ENCODE results near the gene ILK.

Gene ILK

GRCh38 chr11:6606471-6607189 is 3.1 kb downstream of the ILK start:
- peak; percentile 91 for DNase-seq (ENCODE audit: low spot score)

DNA sequence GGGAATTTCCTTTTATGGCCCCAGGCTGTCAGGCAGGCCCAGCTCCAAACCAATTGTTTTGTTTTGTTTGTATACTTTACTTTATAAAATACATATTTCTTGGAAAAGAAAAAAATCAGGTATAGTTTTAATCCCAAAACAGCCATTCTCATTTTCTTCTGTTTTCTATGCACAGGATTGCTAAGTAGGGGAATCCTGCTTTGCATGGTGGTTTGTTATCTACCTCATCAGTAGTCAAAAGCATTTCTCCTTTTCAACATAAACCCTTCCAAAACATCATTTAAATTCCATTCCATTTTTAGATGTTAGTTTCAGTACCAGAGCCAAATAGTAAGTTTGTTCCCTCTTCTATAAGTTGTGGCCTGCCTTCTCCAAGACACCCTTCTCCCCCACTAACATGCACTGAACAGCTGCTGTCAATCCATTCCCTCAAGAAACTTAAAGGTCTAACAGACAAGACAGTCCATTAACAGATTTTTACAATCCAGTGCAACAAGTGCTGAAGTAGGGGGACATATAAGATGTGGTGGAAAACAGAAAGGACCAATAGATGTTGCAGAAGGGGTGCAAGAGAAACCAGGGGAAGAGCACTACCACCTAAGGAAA is 3.7 kb downstream of the ILK start:
- no peak for DNase-seq (ENCODE audit: low spot score)

GRCh38 chr11:6608011-6608410 is 4.4 kb downstream of the ILK start:
- DNase-seq (ENCODE audit: low spot score), result no peak

GRCh38 chr11:6608726-6609501 is 5.3 kb downstream of the ILK start:
- no peak for DNase-seq (ENCODE audit: low spot score)

- DNase-seq (ENCODE audit: low spot score), result no peak
These were observed 6.0 kb downstream of the ILK start for GRCh38 chr11:6609502-6610015.

- DNase-seq (ENCODE audit: low spot score), result no peak
These were observed 7.0 kb downstream of the ILK start for GRCh38 chr11:6610591-6610990.

DNA sequence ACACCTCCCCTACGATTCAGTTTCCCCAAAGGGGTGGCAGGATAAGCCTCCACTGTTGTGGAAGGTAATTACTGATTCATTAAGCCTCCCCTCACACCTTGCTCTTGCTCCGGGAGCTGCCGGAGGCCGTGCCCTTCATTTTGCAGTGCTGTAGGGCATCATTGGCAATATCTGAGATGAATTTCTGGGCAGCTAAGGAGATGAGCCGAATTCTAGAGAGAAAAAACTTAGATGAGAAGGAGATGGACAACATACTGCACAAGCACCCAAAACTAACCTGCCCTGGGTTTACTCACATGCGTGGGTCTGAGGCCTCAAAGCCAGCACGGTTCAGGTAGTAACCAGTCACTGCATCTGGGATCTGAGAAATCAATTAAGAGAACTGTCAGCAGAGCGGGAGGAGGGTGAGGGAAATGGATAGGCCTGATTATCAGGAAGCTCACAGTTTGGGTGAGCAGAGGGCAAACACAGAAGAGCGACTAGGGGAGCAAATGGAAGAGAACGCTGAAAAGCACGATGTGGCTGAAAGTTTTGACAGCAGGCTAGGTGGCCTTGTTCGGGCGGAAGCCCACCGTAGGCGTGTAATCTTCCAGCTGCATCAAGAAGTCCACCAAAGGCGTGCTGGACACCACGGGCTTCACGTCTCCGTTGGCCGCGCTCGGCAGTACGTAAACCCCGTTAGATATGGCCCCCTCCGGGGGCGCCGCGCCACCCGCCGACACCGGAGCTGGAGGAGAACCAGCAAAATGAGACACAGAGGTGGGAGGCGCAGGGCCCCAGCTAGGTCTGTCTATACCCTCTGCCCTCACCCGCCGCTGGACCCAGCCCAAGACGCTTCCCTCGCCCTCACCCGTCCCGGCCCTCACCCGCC is 7.8 kb downstream of the ILK start:
- DNase-seq (ENCODE audit: low spot score), result no peak

DNA sequence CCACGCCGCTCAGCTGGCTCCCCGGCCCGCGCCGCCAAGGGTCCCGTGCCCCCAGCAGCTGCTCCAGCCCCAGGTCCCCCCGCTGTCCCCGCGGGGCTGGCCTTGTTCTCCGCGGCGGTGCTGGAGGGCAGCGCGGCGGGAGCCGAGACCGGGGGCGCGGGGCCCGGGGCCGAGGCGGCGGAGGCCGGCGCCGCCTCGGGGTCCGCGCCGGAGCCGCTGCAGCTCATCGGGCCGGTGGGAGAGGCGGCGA is 8.3 kb downstream of the ILK start:
- no peak for DNase-seq (ENCODE audit: low spot score)

DNA sequence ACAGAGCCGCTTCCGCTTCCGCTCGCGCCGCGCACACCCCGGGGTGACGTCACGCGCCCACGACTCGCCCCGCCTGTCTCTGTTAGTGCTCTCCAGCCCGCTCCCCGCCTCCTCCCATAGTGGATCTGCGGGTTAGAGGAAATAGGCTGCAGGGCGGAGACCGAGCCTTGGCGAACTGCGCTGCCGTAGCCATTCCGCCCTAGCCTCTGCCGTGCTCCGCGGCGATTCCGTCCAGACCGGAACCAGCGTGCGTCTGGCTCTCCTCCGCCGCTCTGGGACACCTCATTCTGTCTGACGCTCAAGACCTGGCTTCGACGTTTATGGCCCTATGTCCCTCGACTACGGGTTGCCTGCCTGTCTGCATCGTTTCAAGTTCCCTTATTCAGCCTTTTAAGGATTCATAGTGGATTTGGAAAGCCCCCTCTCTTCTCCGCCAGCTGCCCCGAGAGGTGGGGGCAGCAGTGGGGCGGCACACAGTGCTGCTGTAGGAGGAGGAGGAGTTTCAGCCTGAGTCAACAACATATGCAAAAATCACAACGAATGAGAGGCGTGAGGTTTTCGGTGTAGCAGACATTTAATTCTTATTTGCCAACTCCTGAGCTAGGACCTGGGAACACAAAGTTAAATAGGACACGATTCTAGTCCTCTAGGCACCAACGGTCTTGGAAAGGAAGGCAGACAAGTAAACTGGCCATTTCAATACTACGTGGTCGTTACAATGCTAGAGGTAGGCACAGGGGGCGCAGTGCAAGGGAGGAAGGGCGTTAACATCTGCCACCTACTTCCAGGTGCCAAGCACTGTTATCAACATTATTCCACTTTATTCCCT is 8.9 kb downstream of the ILK start, which contains the start of gene TAF10:
TAF10 (minus strand) TSS at position 4 of the 829 bp plus-strand sequence. CDS start 27 bp downstream, outside the sequence.
- peak; percentile 80 for DNase-seq (ENCODE audit: low spot score)

DNA sequence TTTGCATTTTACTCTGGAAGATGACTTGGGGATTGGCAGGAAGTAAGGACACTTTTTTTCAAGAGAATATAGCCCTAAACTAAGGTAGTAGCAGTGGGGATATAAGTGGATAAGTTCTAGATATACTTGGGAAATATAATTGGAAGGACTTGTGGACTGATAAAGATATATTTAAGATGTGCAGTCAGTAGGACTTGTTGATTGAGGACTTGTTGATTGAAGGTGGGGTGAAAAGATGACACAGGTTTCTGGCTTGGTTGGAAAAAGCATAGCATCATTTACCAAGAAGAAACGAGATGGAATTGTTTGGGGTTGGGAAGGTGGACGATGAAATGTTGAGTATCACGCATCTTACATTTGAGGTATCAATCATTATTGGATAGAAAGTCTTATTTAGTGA is 9.9 kb downstream of the ILK start:
- DNase-seq (ENCODE audit: low spot score), result no peak

DNA sequence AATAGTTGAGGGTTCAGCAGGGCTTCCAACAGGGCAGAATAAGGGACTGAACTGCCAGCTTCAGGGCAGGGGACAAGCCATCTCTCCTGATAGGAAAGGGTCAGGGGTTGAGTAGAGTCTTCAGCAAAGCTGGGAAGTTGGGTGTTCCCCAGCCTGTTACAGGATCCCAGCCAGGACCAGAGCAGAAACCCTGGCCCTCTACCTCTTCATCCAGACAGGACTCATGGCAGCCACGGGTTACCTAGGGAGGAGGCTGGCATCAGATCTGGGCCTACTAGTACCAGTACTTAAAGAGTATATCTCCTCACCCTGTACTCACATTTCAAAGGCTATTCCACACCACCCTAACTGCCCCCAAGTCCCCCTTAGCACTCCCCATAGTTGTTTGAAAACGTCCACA is 10.9 kb downstream of the ILK start:
- DNase-seq (ENCODE audit: low spot score), result no peak

GRCh38 chr11:6615046-6615445 is 11.5 kb downstream of the ILK start:
- DNase-seq (ENCODE audit: low spot score), result no peak

- DNase-seq (ENCODE audit: low spot score), result no peak
These were observed 12.5 kb downstream of the ILK start for GRCh38 chr11:6615882-6616585.

DNA sequence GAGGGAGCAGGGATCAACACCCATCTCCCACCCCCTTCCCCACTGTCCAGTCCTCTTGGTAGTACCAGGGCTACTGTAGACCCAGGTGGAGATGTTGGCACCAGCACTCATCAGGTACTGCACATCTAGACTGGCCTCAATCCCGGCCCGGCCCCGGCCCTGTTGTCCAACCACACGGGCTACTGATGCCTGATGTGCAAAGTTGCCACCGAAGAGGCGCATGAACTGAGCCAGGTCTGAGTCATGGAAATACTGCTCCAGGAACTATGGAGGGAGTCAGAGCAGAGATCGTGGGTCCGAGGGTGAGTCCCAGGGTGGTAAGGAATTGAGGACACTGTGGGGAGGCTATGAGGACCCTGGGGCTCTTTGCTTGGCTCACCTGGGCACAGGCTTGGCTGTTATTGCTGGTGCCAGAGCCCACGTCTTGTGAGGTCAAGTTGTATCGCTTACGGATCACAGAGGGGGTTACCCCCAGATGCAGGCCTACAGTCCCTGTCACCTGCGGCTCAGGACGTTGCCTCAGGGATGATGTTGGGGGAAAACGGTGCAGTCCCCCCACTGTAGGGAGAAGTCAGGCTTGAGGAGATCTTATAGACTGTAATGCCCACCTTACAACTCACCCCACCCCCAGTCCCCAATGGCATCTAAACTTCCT is 13.1 kb downstream of the ILK start:
- no peak for DNase-seq (ENCODE audit: low spot score)

GRCh38 chr11:6617315-6617781 is 13.8 kb downstream of the ILK start:
- no peak for DNase-seq (ENCODE audit: low spot score)

DNA sequence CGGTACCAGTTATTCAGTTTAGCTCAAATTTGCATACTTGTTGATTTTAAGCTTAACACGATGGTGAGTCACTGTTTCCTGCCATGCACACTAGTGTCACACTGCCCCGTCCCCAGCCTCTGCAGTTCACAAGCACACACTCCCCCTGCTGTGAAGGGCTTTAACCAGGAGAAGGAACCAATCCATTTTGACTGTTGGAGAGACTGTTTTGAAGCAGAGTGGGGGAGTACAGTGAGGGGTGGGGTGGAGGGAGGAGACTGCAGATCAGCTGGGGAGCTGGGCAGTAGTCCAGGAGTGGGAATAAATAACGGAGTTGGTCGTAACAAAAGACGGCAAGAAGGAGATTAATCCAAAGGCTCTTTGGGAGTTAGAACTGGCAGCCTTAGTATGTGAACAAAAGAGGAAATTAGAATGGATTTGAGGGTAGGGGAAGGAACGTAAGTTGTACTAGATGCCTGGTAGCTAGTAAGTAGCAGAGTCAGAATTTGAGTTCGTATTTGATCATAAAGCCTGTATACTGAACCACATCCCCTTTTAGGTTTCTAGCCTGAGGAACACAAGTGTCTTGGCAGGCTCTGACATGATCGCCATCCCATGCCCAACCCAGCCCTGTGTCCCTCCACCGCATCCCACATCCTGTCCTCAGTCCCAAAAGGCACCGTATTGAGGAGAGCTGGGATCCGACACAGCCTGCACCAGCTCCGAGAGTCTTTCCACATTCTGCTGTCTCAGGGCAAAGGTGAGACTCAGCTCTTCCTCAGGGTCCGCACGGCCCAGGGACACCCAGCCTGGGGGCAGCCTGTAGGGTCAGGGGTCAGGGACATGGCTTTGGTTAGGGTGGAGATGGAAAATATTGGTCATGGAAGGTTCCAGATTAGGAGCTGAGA is 14.8 kb downstream of the ILK start:
- no peak for DNase-seq (ENCODE audit: low spot score)

GRCh38 chr11:6619004-6619745 is 15.6 kb downstream of the ILK start, which contains the start of gene TPP1:
Gene TPP1, minus strand, starts transcription at chr11:6619422. Its CDS starts 22 bp downstream, at chr11:6619400.
- peak; percentile 97 for DNase-seq (ENCODE audit: low spot score)

DNA sequence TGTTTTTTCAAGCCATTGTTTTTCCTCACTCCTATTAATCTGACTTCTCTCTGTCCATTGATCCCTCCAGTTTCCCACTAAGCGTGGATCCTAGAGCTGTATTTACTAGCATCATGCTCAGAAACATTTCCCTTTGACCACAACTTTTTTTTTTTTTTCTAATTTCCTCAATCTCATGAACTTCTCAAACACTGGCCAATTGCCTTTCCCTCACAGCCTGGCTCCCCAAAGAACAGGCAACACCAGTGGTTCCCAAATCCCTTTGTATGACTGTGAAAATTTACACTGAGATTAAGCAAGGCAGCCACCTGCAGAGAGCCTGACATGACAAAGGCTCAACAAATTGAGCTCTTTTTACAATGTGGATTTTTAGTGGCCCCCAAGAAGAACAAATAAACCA is 17.1 kb downstream of the ILK start:
- DNase-seq (ENCODE audit: low spot score), result no peak
